SK-N-SH (cell line): Measurements from ENCODE around the gene RBM19. TPM values are rescaled to one million over a fixed set of nuclear protein-coding genes. Genes with fewer than 3 reads are reported as not detected.
"Not testable (repeated sequence)": the region's sequence is repeated elsewhere in the genome, so short reads cannot be mapped to it uniquely, and the experiment has no call there.

Experiments used
- CTCF ChIA-PET: fragments of 300-600, 350-600 bp; formaldehyde crosslinking; extraction: SDS; loops from one replicate; lab custom pipeline; 2021; lab: Yijun Ruan, JAX
- POLR2A ChIA-PET: fragments of 350-600 bp; sonication (Branson Sonifier 250); formaldehyde crosslinking; extraction: SDS; loops from one replicate; lab custom pipeline; 2020; ENCODE audit warnings: antibody characterized with exemption, inconsistent platforms; lab: Yijun Ruan, JAX
- DNase-seq: peaks from one replicate; pipeline ENCODE4 v3.0.0; 2012
- H2AFZ ChIP-seq: fragments of 200-600 bp; sonication (generic); 2 replicates; pipeline ENCODE4 v1.8.1; 2016; ENCODE audit warnings: antibody characterized with exemption, mild to moderate bottlenecking, low read depth
- H3F3A ChIP-seq: fragments of 200-600 bp; sonication (generic); replicated peaks from 2 replicates; pipeline ENCODE3; 2016; ENCODE audit warnings: antibody characterized with exemption, mild to moderate bottlenecking; ENCODE audit not compliant: insufficient read depth
- H3K27ac ChIP-seq, 2 experiments: fragments of 200-500 bp in 1 of 2; fragments of 200-600 bp in 1 of 2; sonication (Bioruptor generic) in 1 of 2; sonication (generic), shearing (Covaris generic) in 1 of 2; 2 replicates each; pipeline versions ENCODE4 v1.5.1 to v1.6.1; 2014 to 2016; ENCODE audit warnings: low read depth in 2 of 2, inconsistent platforms in 1 of 2, low read length in 1 of 2, mild to moderate bottlenecking in 1 of 2, mixed read lengths in 1 of 2
- H3K27me3 ChIP-seq: fragments of 200-600 bp; sonication (generic), shearing (Covaris generic); 2 replicates; pipeline ENCODE4 v1.6.1; 2016; ENCODE audit warnings: mixed run types; ENCODE audit not compliant: insufficient read depth
- H3K36me3 ChIP-seq, 2 experiments: fragments of 200-500 bp in 1 of 2; fragments of 200-600 bp in 1 of 2; sonication (Bioruptor generic) in 1 of 2; sonication (generic) in 1 of 2; replicated peaks in 1 of 2; 2 replicates each; pipeline versions ENCODE3 to v1.5.1; 2014 to 2016; ENCODE audit warnings: low read length in 1 of 2, mild to moderate bottlenecking in 1 of 2; ENCODE audit not compliant: insufficient read depth in 2 of 2, control insufficient read depth in 1 of 2
- H3K4me1 ChIP-seq, 2 experiments: fragments of 200-500 bp in 1 of 2; fragments of 200-600 bp in 1 of 2; sonication (Bioruptor generic) in 1 of 2; sonication (generic), shearing (Covaris generic) in 1 of 2; 2 replicates each; pipeline versions ENCODE4 v1.5.1 to v1.6.1; 2014 to 2016; ENCODE audit warnings: low read depth in 1 of 2, low read length in 1 of 2, mixed run types in 1 of 2; ENCODE audit not compliant: insufficient read depth in 2 of 2, control insufficient read depth in 1 of 2
- H3K4me2 ChIP-seq: fragments of 200-600 bp; sonication (generic), shearing (Covaris generic); 2 replicates; pipeline ENCODE4 v1.6.1; 2017; ENCODE audit warnings: mixed run types
- H3K4me3 ChIP-seq, 2 experiments: fragments of 200-500 bp in 1 of 2; fragments of 200-600 bp in 1 of 2; sonication (Bioruptor generic) in 1 of 2; sonication (generic), shearing (Covaris generic) in 1 of 2; 2 replicates each; pipeline versions ENCODE4 v1.5.1 to v1.8.1; 2014 to 2016; ENCODE audit warnings: low read depth in 2 of 2, inconsistent platforms in 1 of 2, low read length in 1 of 2, mild to moderate bottlenecking in 1 of 2, mixed read lengths in 1 of 2, moderate library complexity in 1 of 2
- H3K79me2 ChIP-seq: fragments of 200-600 bp; sonication (generic); 2 replicates; pipeline ENCODE4 v1.8.1; 2017; ENCODE audit warnings: mild to moderate bottlenecking; ENCODE audit not compliant: insufficient read depth
- H3K9ac ChIP-seq: fragments of 200-600 bp; sonication (generic); 2 replicates; pipeline ENCODE4 v1.6.1; 2017; ENCODE audit warnings: mixed run types
- H3K9me2 ChIP-seq: fragments of 200-600 bp; sonication (generic); 2 replicates; pipeline ENCODE4 v1.6.1; 2017; ENCODE audit warnings: mixed run types
- H3K9me3 ChIP-seq: fragments of 200-600 bp; sonication (generic); 2 replicates; pipeline ENCODE4 v1.6.1; 2017; ENCODE audit warnings: mixed run types, mild to moderate bottlenecking, moderate library complexity
- H4K20me1 ChIP-seq: fragments of 200-600 bp; sonication (generic); 2 replicates; pipeline ENCODE4 v1.6.1; 2017; ENCODE audit warnings: mild to moderate bottlenecking, mixed run types; ENCODE audit not compliant: insufficient read depth
- ELF1 ChIP-seq: IDR thresholded peaks from 2 replicates; pipeline ENCODE4 v1.4.0; 2012
- EZH2phosphoT487 ChIP-seq: fragments of 200-600 bp; sonication (generic); IDR thresholded peaks from 2 replicates; pipeline ENCODE4 v1.6.1; 2017; ENCODE audit warnings: low read depth, mixed run types, mild to moderate bottlenecking, antibody characterized with exemption, moderate library complexity, borderline replicate concordance
- FOSL2 ChIP-seq: IDR thresholded peaks from 2 replicates; pipeline ENCODE4 v1.4.0; 2012; ENCODE audit warnings: low read depth, mild to moderate bottlenecking, moderate library complexity, borderline replicate concordance
- FOXJ3 ChIP-seq: sonication (generic); formaldehyde crosslinking; IDR thresholded peaks from 2 replicates; pipeline ENCODE4 v1.5.1; 2020; ENCODE audit warnings: mild to moderate bottlenecking, missing genetic modification reagents
- MAX ChIP-seq: IDR thresholded peaks from 2 replicates; pipeline ENCODE4 v1.4.0; 2012; ENCODE audit warnings: low read depth
- RAD21 ChIP-seq: IDR thresholded peaks from 2 replicates; pipeline ENCODE4 v1.6.1; 2012; ENCODE audit warnings: mild to moderate bottlenecking, low read length
- RCOR1 ChIP-seq: fragments of 150-350 bp; IDR thresholded peaks from 2 replicates; pipeline ENCODE4 v1.6.1; 2017; ENCODE audit warnings: antibody characterized with exemption, low read length
- RFX5 ChIP-seq: IDR thresholded peaks from 2 replicates; pipeline ENCODE4 v1.6.1; 2012; ENCODE audit warnings: mild to moderate bottlenecking, improper control_type of control experiment, low read length
- RXRA ChIP-seq: IDR thresholded peaks from 2 replicates; pipeline ENCODE4 v1.4.0; 2012; ENCODE audit warnings: low read depth, mild to moderate bottlenecking, borderline replicate concordance
- SMC3 ChIP-seq: IDR thresholded peaks from 2 replicates; pipeline ENCODE4 v1.6.1; 2012; ENCODE audit warnings: low read depth, low read length, improper control_type of control experiment
- TCF12 ChIP-seq: IDR thresholded peaks from 2 replicates; pipeline ENCODE4 v1.4.0; 2012
- YY1 ChIP-seq: IDR thresholded peaks from 2 replicates; pipeline ENCODE4 v1.4.0; 2012; ENCODE audit warnings: low read depth, mild to moderate bottlenecking
- ZBTB33 ChIP-seq: IDR thresholded peaks from 2 replicates; pipeline ENCODE4 v1.4.0; 2012; ENCODE audit warnings: low read depth, borderline replicate concordance
- WGBS: methylation state at CpG from one replicate; pipeline ENCODE4 v1.1.6; 2017; ENCODE audit warnings: low lambda C conversion rate; 5-methylcytosine and 5-hydroxymethylcytosine counted together
- polyA plus RNA-seq, 3 experiments: library from polyadenylated mRNA; depleted of rRNA; stranded (reverse); fragments of >200 nt; gene quantifications; 2 replicates each; pipeline ENCODE4 v1.2.3, GENCODE V29; 2012
- TF ChIP-seq, protein P1 (sequence below): IDR thresholded peaks from 2 replicates; pipeline ENCODE4; 2012

RBM19 gene
- polyA plus RNA-seq, 1 of the 3 experiments (the other 2 are of a cell fraction) = 16.6 TPM

- H3K36me3 ChIP-seq = no peaks in the 10 kb centered on the region
- DNase-seq = no peak
- no peaks in the 10 kb centered on the region for H3K79me2 ChIP-seq
- H3K27me3 ChIP-seq = peaks cover 10% of the 10 kb centered on the region; the same call in 1 of the 2 replicates
- H3K4me2 ChIP-seq = no peak overlapping the region
- H3K4me1 ChIP-seq = no peaks in the 10 kb centered on the region
- H2AFZ ChIP-seq = no peak overlapping the region
- H3F3A ChIP-seq = no peaks in the 10 kb centered on the region
- no peaks in the 10 kb centered on the region for H3K9me2 ChIP-seq
- CTCF ChIA-PET = no interaction called here
- H3K4me3 ChIP-seq = no peak overlapping the region
- POLR2A ChIA-PET = no interaction called here
- H3K9ac ChIP-seq = no peak overlapping the region
- H3K27ac ChIP-seq = no peak overlapping the region
- H3K9me3 ChIP-seq = no peaks in the 10 kb centered on the region
- WGBS = 4% methylated on average over 8 of the region's 8 CpGs
- H4K20me1 ChIP-seq = no peaks in the 10 kb centered on the region
- TF ChIP-seq TCF12 (no peak), ELF1 (no peak), SMC3 (no peak), MAX (no peak), FOSL2 (no peak), RAD21 (no peak), RCOR1 (no peak), RXRA (no peak), EZH2phosphoT487 (no peak), FOXJ3 (CRISPR knock-in tag) (no peak), YY1 (no peak), RFX5 (no peak), ZBTB33 (no peak)
- TF ChIP-seq, protein P1, sequence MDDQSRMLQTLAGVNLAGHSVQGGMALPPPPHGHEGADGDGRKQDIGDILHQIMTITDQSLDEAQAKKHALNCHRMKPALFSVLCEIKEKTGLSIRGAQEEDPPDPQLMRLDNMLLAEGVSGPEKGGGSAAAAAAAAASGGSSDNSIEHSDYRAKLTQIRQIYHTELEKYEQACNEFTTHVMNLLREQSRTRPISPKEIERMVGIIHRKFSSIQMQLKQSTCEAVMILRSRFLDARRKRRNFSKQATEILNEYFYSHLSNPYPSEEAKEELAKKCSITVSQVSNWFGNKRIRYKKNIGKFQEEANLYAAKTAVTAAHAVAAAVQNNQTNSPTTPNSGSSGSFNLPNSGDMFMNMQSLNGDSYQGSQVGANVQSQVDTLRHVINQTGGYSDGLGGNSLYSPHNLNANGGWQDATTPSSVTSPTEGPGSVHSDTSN = no peak
- TF ChIP-seq, all 33 proteins: peak for 0
Measured at GRCh38 chr12:114000861-114001260, 34.7 kb upstream of the RBM19 start.

- H3K9ac ChIP-seq, H3K4me2 ChIP-seq, H3K4me3 ChIP-seq, DNase-seq, H3K27ac ChIP-seq, H3K9me2 ChIP-seq, H3K36me3 ChIP-seq, H3F3A ChIP-seq, H4K20me1 ChIP-seq, H2AFZ ChIP-seq, POLR2A ChIA-PET, H3K9me3 ChIP-seq, H3K4me1 ChIP-seq, H3K79me2 ChIP-seq: not testable (repeated sequence)
- 8% methylated on average over 7 of the region's 7 CpGs for WGBS
- CTCF ChIA-PET = interaction anchor here (5.6 kb wide), 1 partner anchor 19 kb away, joined by 32 read pairs; no protein-coding TSS in a partner anchor
- peaks cover 10% of the 10 kb centered on the region; the same call in 1 of the 2 replicates for H3K27me3 ChIP-seq
Measured at GRCh38 chr12:114000261-114000660, 34.1 kb upstream of the RBM19 start.
